ENCODE measurements around the gene SCGB1A1. TPM values are rescaled to one million over a fixed set of nuclear protein-coding genes. Genes with fewer than 3 reads are reported as not detected.

Gene SCGB1A1
- total RNA-seq, 1 experiment from 2014 or later = not detected

DNA sequence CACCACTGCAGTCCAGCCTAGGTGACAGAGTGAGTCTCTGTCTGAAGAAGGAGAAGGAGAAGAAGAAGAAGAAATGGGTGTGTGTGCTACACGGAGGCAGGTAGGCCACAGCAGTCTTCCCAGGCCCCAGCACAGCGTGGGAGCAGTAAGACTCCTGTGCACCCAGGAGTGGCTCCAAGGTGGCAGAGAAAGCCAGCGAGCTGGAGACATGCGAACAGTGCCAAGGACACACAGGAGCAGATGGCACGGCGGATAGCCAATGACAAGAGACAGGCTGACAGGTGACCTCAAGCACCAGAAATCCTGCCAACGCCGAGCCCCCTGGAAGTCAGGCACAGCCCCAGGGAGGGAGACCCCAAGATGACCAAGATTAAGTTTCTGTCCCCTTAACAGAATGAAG is 9.0 kb upstream of the SCGB1A1 start:
- no peak for DNase-seq
- H3K36me3 ChIP-seq = no peaks in the 10 kb centered on the region
- no peak overlapping the region for H3K4me3 ChIP-seq
- no peaks in the 10 kb centered on the region for H3K27me3 ChIP-seq
- no peaks in the 10 kb centered on the region for H3K9me3 ChIP-seq

DNA sequence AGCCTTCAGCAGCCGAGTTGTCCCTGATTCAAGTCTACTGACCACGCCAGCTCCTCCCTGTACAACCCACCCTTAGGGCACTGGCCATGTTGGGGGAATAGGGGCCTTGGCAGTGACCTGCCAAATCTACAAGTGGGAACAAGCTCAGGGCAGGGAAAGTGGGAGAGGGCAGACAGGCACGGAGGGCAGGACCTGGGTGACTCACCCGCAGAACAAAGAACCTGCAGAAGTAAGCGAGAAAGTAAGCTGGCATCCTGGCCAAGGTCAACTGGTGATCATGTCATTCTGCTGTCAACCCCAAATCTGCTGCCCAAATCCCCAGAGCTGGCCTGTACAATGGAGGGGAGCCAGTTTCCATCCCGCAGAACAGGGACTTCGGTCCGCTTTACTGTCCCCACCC is 7.9 kb upstream of the SCGB1A1 start:
- no peak for DNase-seq
- Histone ChIP-seq H3K27me3 (no peaks in the 10 kb centered on the region), H3K36me3 (no peaks in the 10 kb centered on the region), H3K4me3 (no peak overlapping the region), H3K9me3 (no peaks in the 10 kb centered on the region)

DNA sequence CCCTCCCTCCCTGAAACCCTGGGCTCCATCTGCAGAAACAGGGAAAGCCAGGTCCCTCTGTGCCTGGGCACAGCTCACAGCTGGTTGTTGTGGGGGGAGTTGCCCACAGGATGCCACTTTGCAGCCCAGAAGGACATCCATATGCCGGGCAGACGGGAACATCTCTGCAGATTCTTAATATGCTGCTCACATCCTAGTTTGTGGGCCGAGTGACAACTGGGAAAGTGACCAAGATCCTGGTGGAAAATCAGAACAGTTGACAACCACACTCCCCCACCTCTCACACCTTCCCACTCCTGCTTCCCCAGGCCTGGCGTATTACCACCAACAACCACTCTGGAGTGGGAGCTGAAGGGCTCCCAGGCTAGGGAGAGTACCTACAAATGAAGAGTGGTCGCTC is 7.3 kb upstream of the SCGB1A1 start:
- Histone ChIP-seq H3K36me3 (no peaks in the 10 kb centered on the region), H3K4me3 (no peak overlapping the region), H3K27me3 (no peaks in the 10 kb centered on the region), H3K9me3 (no peaks in the 10 kb centered on the region)
- no peak for DNase-seq

DNA sequence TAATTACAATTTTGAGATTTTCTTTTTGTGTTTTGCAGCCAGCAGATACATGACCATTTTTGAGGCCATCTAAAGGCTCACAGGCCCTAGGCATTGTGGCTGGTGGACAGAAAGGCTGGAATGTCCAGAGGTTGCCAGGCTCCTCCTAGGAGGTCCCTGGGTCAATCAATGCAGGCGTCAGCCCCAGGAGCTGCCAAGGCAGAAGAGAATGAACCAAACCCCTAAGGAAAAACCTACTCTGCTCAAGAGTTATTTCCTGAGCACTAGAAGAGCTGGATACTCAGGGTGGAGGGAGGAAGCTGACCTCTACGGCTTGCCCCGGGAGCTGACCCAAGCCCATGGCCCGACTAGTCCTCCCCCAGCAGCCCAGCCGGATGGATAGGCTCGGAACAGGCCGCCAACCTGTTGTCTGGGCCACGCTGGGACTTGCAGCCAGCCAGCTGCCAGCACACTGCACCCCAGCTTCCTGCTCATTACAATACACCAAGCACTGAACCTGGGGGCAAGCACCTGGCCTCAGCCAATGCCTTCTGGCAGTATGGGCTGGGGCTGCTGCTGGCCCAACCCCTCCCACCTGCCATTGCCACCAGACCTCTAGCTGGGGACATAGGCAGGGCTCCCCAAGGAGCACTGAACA is 5.7 kb upstream of the SCGB1A1 start:
- Histone ChIP-seq H3K27me3 (no peaks in the 10 kb centered on the region), H3K36me3 (no peaks in the 10 kb centered on the region), H3K9me3 (no peaks in the 10 kb centered on the region), H3K4me3 (no peak overlapping the region)
- no peak for DNase-seq

- Histone ChIP-seq H3K36me3 (no peaks in the 10 kb centered on the region), H3K4me3 (no peak overlapping the region), H3K9me3 (no peaks in the 10 kb centered on the region), H3K27me3 (no peaks in the 10 kb centered on the region)
- DNase-seq = no peak
Observed at GRCh38 chr11:62416596-62416995, 2.2 kb upstream of the SCGB1A1 start.

- no peaks in the 10 kb centered on the region for H3K36me3 ChIP-seq
- H3K4me3 ChIP-seq = no peak overlapping the region
- no peaks in the 10 kb centered on the region for H3K9me3 ChIP-seq
- no peaks in the 10 kb centered on the region for H3K27me3 ChIP-seq
- DNase-seq = no peak
Observed at GRCh38 chr11:62418136-62418535, 697 bp upstream of the SCGB1A1 start.

GRCh38 chr11:62419314-62419929 is 589 bp downstream of the SCGB1A1 start:
- Histone ChIP-seq H3K27me3 (no peaks in the 10 kb centered on the region), H3K4me3 (no peak overlapping the region), H3K36me3 (no peaks in the 10 kb centered on the region), H3K9me3 (no peaks in the 10 kb centered on the region)
- no peak for DNase-seq

DNA sequence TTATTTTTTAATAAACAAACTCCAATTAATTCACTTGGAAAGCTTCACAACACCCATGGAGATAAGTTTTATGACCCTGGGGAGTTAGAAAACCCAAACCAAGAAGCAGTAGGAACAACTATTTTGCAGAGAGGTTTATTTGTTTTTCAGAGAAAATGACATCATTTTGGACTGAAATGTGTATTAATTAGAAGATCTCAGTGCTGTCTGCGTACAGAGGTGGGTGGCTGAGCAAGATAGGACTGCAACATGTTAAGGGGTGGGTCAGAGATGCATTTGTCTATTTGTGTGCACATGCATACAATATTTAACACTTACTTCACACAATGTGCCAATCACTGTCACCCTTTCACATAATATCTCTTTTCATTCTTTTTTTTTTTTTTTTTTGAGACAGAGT is 1.1 kb downstream of the SCGB1A1 start:
- no peaks in the 10 kb centered on the region for H3K36me3 ChIP-seq
- no peak for DNase-seq
- no peaks in the 10 kb centered on the region for H3K9me3 ChIP-seq
- no peak overlapping the region for H3K4me3 ChIP-seq
- H3K27me3 ChIP-seq = no peaks in the 10 kb centered on the region

DNA sequence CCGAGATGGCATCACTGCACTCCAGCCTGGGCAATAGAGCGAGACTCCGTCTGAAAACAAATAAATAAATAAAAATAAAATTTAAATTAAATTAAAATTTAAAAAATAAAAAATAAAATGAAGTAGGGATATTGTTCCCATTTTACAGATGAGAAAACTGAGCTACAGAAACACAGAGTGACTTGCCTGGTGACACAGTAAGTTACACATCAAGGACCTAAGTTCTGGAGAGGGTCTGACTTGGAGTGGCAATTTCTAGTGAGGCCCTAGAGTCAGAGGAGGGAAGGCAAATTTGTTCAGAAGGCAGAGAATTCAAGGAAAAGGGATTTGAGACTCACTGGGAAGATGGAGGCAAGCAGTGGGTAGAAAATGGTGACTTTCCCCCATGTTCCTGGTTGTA is 2.0 kb downstream of the SCGB1A1 start:
- Histone ChIP-seq H3K4me3 (no peak overlapping the region), H3K36me3 (no peaks in the 10 kb centered on the region), H3K27me3 (no peaks in the 10 kb centered on the region), H3K9me3 (no peaks in the 10 kb centered on the region)
- no peak for DNase-seq

DNA sequence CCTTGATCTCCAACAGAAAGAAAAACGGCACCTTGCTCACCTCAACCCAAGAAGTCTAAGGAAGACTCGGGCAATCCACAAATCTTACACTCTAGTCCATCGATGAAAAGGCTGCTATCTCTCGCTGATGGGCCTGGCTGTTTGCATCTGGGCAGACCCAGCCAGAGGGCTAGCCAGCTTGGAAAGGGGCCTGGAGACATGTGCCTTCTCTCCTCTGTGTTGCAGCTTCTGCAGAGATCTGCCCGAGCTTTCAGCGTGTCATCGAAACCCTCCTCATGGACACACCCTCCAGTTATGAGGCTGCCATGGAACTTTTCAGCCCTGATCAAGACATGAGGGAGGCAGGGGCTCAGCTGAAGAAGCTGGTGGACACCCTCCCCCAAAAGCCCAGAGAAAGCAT is 3.2 kb downstream of the SCGB1A1 start:
- H3K9me3 ChIP-seq = no peaks in the 10 kb centered on the region
- H3K27me3 ChIP-seq = no peaks in the 10 kb centered on the region
- no peak overlapping the region for H3K4me3 ChIP-seq
- DNase-seq = no peak
- H3K36me3 ChIP-seq = no peaks in the 10 kb centered on the region

GRCh38 chr11:62423012-62423411 is 4.2 kb downstream of the SCGB1A1 start:
- H3K9me3 ChIP-seq = no peaks in the 10 kb centered on the region
- no peaks in the 10 kb centered on the region for H3K27me3 ChIP-seq
- no peak for DNase-seq
- no peak overlapping the region for H3K4me3 ChIP-seq
- no peaks in the 10 kb centered on the region for H3K36me3 ChIP-seq

GRCh38 chr11:62427630-62428233 is 8.9 kb downstream of the SCGB1A1 start:
- Histone ChIP-seq H3K27me3 (no peaks in the 10 kb centered on the region), H3K4me3 (no peak overlapping the region), H3K36me3 (no peaks in the 10 kb centered on the region), H3K9me3 (no peaks in the 10 kb centered on the region)
- no peak for DNase-seq

GRCh38 chr11:62428871-62429560 is 10.2 kb downstream of the SCGB1A1 start:
- Histone ChIP-seq H3K36me3 (no peaks in the 10 kb centered on the region), H3K27me3 (no peaks in the 10 kb centered on the region), H3K9me3 (no peaks in the 10 kb centered on the region), H3K4me3 (no peak overlapping the region)
- DNase-seq = no peak

GRCh38 chr11:62430425-62430824 is 11.6 kb downstream of the SCGB1A1 start:
- Histone ChIP-seq H3K27me3 (no peaks in the 10 kb centered on the region), H3K36me3 (no peaks in the 10 kb centered on the region), H3K4me3 (no peak overlapping the region), H3K9me3 (no peaks in the 10 kb centered on the region)
- DNase-seq = no peak

GRCh38 chr11:62431171-62431901 is 12.5 kb downstream of the SCGB1A1 start:
- Histone ChIP-seq H3K36me3 (no peaks in the 10 kb centered on the region), H3K27me3 (no peaks in the 10 kb centered on the region), H3K9me3 (no peaks in the 10 kb centered on the region), H3K4me3 (peak overlapping the region; percentile 16)
- DNase-seq = peak; percentile 34

- no peaks in the 10 kb centered on the region for H3K36me3 ChIP-seq
- DNase-seq = no peak
Observed at GRCh38 chr11:62432695-62433094, 13.9 kb downstream of the SCGB1A1 start.

More at GRCh38 chr11:62432695-62433094, 13.9 kb downstream of the SCGB1A1 start:
- H3K4me3 ChIP-seq = no peak overlapping the region
- H3K27me3 ChIP-seq = no peaks in the 10 kb centered on the region
- H3K9me3 ChIP-seq = no peaks in the 10 kb centered on the region
